GM21576 (cell line): Measurements from ENCODE around the gene CHD6.
A peak's percentile ranks its signal among the peaks of the same experiment; 100 is the strongest.

ENCODE experiments used
- ATAC-seq: cut with Tn5 transposase; IDR thresholded peaks from one replicate; pipeline ENCODE4 v1.9.1; 2021; ENCODE audit warnings: mild to moderate bottlenecking, moderate library complexity; ENCODE audit not compliant: unreplicated experiment

The CHD6 gene

DNA sequence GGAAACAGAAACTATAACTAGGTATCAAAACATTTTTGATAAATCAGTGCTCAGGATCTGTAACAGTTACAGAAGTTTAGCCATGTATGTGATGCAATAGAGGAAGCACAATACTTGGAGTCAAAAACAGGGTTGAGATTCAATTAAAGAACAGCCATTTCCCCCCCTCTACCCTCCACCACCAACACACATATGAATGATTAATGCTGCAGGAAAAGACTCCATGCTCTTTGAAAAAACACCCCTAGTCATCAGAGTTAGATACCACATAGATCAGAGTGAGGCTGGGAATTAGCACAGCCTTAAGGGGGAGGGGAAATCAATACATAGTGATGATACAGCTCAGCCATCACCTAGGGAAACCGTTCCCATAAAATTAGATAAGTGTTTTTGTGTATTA is 142.7 kb downstream of the CHD6 start:
- no peak for ATAC-seq

DNA sequence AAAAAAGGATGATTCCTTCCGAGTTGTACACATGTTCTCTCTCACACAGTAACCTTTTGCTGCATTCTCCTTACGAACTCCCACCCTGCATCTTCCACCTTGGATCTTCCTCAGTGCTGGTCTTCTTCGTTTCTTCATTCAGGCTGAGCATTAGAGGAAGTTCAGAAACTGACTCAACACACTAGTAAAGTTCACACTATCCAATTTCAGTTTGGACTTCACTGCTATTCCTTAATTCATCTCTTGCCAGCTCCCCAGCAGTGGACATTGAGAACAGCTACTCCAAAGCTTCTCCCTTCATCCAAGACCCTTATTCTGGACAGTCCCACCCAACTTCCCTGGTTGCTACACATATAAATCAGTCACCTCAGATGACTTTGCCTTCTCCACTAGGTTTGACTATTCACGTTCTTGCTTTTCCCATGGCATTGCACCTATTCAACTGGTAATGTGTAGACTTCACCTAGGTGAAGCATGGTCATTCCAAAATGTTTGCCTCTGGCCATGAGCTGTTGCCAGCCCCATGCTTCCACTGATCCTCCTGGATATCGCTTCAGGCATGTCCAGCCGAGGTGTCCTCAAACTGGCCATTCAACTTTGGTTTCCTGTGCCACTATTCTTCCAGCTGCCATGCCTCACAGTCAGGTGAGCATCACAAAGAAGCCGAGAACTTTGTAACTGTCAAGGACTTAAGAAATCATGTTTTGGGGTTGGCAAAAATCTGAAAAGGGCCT is 147.6 kb downstream of the CHD6 start:
- no peak for ATAC-seq

DNA sequence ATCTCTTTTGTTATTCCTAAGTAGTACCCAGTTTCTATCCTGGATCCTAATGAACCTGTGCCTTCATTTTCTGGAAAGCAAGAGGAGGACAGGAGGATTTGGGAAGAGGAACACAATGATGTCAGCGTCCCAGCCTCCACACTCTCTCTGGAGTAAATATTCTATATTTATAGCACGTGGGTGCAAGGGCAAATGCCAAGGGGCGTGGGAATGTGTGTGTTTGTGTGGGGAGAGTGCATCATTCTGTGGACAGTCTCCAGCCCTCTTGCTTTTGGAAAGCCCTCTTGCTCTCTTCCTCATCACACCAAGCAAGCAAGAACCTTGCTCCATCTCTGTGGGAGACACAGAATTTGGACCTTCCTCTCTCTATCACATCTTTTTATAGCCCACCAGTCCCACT is 148.3 kb downstream of the CHD6 start:
- no peak for ATAC-seq

DNA sequence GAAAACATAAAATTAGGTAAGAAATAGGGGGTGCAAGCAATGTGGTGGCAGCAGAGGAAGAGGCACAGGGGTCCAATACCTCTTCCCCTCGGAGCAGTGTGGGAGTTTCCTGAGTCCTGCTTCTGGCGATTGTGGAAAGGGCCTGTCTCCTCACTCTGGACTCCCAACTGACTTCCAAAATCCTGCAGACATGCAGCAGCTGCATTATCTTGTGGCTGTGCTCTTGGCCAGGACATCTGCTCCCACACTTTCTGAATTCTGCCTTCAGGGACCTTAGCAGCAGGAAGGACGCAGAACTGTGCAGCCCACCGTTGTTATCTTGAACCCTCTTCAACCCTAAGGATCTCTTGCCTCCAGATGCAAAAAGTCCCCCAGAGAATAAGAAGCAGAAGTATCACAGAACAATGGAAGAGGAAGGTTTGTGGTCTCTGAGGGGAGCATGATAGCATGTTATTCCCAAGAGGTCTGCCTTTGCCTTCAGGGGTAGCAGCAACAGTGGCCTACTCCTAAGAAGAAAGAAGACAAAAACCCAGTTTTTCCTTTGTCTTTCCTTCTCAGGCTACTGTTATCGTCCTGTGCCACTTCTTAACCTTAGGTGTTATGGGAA is 149.1 kb downstream of the CHD6 start:
- no peak for ATAC-seq

DNA sequence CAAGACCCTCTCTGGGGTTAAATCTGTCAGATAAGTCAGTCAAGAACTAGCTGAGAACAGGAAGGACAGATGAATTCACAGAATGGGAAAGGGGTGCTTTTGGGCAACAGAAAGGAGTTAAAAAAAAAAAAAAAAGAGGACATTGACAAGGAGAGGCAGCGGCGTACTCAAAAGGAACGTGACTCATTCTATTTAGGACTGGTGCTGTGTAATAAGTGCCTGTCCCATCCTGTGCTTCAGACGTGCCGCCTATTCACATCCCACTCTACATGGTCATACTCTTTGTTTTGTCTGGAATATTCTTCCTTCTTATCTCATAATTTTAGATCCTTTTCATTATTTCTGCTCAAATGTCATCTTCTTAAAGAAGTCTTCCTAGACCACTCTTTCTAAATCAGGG is 150.5 kb downstream of the CHD6 start:
- ATAC-seq: no peak

DNA sequence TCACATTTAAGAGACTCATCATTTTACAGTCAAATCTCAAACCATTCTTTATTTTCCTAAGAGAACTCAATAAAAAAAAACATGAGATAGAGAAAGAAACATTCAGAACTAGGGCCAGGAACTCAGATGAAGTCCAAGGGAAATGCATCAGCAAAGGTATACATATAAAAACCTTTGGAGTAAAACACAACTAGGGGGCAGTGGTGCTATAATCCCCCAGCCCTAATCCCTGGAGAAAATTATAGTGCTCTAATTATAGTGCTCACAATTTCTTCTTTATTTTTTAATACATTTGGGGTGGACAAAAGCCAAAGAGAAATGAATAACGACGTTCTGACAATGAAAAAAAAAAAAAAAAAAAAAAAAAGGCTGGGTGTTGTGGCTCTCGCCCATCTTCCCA is 151.0 kb downstream of the CHD6 start:
- ATAC-seq: no peak

DNA sequence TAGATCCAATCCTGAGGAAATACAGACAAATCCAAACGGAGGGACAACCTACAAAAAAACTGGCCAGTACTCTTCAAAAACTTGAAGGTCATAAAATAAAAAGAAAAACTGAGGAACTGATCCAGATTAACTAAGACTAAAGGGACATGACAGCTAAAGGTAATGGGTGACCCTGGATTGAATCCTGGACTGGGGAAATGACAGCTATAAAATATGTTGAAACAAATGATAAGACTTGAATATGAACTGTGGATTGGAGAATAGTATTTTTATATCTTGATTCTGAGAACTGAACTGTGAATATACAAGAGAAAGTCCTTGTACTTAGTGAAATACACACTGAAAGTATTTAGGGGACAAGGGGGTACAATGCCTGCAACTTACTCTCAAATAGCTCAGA is 154.6 kb downstream of the CHD6 start:
- no peak for ATAC-seq

DNA sequence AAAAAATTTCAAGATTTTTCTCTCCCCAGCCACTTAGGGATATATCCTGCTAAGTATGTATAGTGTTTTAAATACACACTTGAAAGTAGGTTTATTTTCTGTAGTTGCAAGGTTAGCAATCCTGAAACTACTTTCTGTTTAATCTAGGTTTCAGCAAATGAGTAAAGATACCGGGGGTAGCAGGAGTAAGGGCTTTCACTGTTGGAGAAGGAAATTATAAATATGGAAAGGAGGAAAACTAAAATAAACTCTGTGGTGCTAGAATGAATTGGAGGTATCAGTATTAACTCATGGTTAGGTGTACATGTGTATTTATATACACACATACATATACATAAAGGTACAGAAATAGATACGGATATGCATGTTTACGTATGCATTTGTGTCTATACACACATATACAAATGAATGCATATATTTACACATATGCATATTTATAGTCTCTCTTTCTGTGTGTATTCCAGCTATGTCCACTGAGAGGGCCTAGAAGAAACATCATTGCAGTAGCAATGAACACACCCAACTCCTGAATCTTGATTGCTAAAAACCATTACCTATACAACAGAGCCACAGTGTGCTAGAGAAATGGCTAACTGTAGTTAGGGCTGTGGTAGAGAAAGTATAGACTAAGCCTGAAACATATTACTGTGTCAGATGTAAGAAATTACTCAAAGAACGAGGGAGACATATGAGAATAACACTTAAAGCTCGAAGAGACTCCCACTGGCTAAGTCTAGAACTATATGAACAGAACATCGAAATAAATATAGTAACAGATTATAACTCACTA is 155.6 kb downstream of the CHD6 start:
- peak; percentile 61 for ATAC-seq

DNA sequence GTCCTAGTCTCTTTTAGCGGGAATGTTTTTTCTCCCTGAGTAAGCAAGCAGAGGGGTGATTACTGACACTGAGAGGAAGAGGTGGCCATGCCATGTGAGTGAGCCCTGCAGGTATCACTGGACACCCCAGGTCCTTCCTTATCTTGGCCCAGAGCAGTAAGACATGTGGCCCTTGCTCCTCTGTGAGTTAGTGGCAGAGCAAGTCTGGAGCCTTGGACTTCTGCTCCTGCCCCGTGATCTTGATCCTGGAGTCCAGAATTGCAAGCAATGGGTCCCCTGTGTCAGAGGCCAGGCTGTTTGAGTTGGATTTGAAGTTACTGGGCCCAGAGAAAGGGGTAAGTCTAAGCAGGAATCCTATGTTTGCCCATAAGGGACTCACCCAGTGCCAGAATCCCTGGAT is 159.4 kb downstream of the CHD6 start:
- ATAC-seq: no peak

DNA sequence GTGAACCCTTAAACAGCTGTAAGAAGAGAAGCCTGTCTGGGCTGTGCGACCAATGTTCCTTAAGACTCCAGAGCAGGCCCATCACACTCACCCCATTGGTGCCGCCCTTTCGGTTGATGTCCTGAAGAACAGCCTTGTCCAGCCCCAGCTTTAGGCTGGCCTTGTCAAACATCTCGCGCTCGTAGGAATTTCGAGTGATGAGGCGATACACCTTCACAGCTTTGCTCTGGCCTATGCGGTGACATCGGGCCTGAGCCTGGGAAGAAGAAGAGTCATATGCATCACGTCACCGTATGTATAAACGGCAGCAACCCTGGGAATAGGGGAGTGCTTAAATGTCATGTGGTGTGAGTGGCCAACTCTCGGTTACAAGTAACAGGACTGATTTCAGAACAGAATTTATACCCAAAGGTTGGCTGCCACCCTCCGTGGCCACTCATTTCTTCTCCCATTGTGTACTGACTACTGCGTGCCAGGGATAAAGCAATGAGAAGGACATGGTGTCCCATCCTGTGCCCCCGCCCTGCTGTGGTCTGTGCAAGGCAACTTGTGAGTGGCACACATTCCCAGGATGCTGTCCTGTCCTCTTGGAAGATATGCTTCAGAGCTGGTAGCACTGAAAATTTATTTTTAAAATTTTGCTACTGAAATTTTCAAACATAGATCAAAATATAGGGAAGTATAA is 160.9 kb downstream of the CHD6 start:
- ATAC-seq: no peak

DNA sequence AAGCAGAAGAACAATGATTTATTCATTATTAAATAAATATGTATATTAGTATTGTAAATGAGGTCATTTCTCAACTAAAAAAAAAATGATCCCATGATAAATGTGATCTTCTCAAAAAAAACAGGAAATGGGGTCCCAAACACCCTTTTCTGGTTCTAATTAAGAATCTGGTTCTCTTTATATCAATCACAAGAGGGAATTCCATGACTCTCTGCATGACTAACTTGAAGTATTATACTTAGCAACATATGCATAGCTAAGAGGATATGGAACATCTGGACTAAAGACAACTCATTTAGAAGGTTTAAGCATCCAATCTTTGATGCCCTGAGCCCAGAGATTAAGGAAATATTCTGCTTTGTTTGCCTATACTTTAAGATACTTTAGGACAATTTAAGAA is 161.8 kb downstream of the CHD6 start:
- no peak for ATAC-seq

DNA sequence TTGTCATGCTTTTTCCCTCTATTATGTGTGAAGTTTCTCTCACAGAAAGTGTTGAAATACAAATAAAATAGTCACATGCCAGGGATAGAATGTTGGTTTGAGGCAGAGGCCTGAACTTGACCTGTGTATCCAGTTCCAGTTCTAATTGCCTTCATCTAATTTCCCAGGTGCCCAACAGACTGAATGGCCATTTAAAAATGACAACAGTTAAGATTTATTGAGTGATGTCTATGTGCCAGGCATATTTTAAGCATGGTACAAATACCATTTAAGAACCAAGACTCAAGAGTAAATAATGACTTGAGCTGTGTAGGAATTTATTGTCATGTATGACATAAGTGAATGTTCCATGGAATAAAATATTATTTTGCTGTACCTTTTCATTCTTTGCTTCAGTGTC is 163.9 kb downstream of the CHD6 start:
- ATAC-seq: no peak

DNA sequence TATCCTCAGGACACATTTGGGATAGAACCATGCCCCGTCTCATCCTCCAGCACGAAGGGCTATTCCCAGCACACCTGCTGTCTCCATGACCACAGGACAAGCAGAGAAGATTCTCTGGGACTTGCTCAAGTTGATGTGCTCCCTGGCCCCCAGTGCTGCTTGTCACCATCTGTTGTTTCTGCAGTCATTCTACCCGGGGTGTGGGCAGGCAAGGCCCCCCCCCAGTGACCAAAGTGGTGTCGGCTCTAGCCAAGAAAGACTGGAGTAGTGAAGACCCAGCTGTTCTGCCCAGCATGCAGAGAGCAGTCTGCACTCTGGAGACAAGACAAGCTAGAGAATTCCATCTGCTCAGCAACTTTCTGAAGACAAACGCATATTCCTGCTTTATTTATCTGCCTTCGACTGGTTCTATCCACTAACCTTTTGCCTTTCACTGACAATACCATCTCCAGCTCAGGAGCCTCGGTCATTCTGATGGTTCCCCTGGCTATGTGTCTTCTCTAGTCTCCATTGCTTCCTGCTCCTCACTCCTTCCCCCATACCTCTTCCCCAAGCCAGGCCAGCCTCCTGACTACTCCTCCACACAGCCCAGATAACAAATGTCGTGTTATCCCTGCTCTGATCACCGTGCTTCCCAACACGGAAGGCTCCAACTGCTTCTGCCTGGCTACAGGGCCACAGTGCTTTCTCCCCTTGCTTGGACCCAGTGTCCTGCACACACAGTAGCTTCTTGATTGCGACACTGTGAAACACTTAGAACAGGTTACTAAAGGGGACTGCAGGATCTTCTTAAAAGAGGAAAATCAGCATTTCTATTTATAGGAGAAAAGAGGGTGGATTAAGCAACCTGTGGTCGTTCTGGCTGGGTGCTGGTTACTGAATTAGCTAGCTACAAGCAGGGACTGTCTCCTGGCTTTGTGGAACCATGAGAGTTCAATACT is 164.9 kb downstream of the CHD6 start:
- no peak for ATAC-seq

DNA sequence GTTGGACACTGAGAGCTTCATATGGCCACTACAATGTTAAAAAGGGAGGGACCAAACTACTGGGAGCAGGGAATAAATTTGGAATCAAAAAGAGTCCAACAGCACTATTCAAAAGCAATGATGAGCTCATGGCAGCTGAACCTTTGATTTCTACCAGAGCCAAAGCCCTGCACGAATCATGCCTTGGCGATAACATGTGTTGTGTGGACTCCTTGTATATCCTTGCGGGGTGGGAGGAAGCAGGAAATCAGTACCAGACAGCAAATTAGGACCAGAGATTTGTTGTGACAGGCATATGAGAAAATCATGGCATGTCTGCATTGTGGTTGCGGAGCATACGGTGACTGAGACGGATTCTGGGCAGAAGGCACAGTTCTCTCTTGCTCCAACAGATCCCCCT is 166.0 kb downstream of the CHD6 start:
- no peak for ATAC-seq

DNA sequence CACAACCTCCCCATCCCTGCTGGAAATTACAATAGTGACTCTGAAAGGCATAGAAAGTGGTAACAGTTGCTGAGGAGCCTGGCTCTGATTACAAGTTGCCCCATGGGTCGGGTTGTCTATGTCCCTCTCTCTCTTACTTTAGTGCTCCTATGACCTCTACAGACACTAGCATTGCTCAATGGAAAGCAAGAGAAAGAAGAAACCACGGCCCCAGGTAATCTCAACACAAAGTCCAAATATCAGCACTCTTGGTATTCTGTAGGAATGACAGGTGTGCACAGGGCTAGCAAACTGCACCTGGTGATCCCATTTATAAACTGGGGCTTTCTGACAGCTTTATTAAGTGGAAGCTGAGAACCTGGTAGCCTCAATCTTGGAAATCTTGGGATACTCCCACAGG is 171.2 kb downstream of the CHD6 start:
- ATAC-seq: no peak

DNA sequence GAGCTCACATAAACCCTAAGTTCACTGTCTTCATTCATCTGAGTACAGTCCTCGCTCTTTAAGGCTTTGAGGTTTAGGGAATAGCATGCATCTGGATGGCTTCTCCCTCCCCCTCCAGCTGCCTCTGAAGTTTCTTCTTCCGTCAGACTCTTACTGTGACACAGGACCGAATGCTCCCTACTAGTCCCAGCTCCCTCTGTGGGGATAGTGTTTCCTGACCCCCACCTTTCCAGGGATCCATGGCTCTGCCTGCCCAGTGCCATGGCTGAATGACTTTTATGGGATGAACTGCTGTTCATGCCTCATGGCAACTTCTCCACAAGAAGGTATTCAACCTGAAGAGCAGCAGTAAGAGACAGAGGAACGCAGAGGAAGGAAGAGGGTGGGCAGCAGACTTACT is 171.7 kb downstream of the CHD6 start:
- ATAC-seq: no peak

DNA sequence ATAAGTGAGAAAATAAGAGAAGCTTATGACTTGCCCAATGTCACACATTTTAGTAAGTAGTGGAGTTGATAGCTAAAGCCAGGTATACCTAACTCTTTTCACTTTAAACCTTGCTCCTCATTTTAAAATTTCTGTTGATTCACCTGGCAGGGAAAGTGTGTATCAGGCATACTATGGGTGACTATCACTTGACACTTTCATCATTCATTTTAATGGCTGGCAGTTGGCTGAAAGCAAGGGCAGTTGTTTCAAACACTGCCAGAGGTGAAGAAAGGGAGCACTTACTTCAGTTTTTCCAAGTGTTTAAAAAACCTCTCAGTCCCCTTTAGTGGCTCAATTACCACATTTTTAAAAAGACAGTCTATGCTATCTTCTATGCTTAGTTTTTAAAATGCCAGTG is 173.4 kb downstream of the CHD6 start:
- ATAC-seq: no peak

DNA sequence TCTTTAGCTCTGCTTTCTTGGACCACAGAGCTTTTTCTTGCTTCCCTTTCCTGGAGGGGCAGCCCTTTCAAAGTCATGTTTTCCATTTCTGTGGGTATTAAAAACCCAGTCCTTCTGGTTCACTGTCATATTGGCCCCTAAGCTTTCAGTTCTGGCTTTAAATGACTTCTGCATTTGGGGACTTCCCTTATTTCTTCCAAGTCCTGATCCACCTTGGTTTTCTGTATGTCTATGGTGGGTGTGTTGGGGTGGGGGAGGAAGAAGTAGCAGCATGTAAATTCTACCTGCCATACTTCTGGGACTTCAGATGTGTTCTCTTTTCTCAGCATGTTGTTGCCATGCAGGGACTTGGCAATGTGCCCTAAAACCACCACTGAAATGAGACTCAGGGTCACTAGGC is 174.5 kb downstream of the CHD6 start:
- no peak for ATAC-seq

DNA sequence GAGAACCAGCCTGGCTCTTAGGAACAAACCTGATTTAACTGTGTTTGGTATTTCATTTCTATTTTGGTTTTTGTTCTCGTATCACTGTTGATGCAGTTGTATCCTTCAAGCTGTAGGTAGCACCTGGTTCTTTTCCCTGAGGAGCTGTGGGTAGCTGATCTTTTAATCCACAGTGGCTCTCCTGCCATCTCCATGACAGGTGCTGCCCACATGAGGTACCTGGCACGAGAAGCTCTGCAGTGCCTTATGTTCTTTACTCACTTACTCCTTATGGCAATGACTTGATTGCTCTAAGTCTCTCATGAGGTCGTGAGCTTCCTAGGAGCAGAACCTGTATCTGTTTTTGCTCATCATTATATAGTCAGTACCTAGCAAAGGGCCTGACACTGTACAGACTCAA is 177.3 kb downstream of the CHD6 start:
- no peak for ATAC-seq

DNA sequence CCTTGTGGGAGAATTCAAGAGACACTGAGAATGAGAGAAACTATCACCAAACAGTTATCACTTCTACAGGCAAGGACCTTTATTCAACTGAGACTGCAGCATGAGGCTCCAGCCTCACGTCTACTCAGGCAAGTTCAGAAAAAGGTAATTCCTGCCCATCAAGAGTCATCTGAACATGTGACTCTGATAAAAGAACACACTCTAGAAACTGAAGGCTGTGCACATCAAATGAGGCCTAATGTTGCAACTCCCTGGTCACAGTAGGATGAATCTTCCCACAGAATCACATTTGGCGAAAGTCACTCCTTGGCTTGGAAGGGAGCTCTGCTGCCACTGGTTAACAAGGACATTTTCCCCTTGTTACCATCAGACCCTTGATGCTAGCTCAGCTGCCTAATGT is 180.3 kb downstream of the CHD6 start:
- ATAC-seq: no peak

DNA sequence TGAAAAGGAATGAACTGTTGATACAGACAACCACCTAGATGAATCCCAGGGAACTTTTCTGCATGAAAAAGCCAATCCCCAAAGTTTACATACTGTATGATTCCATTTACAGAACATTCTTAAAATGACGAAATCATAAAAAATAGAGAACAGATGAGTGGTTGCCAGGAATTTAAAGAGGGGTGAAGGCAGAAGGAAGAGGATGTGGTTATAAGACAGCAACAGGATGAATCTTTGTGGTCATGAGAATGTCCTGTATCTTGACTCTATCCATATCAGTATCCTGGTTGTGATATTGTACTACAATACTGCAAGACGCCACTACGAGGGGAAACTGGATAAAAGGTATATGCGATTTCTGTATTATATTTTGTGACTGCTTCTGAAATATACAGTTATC is 181.5 kb downstream of the CHD6 start:
- ATAC-seq: no peak
